DMS114 treated with DMSO at 0.1 percent for 48 hours (cell line): ENCODE measurements around the gene SH2B3.

Experiments
- DNase-seq: peaks from one replicate; lab custom pipeline; 2025; ENCODE audit not compliant: unreplicated experiment; lab: John Stamatoyannopoulos, UW

Gene SH2B3

DNA sequence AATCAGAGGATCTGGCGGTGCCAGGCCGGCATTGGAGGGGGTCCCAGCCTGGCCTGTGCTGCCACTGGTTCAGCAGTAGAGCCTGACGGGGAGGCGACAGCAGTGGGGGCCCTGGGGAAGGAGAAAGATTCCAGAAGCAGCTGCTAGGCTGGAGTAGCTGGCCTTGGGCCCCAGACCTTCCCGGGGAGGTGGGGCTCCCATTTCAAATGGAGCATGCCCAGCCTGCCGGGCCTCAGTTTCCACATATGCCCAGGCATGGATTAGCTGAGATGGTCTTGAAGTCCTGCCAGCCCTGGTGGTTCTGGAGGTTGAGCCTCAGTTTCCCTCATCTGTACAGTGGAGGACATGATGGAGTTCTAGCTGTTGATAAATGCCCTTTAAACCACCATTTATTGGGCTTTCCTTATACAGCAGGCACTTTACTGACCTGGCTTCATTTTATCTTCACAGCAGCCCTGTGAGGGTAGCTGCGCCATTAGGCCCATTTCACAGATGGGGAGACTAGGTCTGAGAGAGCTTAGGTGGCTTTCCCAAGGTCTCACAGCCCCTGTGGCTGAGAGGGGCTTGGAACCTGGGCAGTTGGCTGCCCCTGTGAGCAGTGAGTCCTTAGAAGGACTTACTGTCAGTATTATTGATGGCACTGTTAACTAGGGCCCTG, 21.8 kb downstream of the SH2B3 start:
- DNase-seq = no peak

GRCh38 chr12:111428081-111428727, 22.5 kb downstream of the SH2B3 start:
- no peak for DNase-seq

GRCh38 chr12:111428728-111429175, 23.0 kb downstream of the SH2B3 start:
- DNase-seq = no peak

DNA sequence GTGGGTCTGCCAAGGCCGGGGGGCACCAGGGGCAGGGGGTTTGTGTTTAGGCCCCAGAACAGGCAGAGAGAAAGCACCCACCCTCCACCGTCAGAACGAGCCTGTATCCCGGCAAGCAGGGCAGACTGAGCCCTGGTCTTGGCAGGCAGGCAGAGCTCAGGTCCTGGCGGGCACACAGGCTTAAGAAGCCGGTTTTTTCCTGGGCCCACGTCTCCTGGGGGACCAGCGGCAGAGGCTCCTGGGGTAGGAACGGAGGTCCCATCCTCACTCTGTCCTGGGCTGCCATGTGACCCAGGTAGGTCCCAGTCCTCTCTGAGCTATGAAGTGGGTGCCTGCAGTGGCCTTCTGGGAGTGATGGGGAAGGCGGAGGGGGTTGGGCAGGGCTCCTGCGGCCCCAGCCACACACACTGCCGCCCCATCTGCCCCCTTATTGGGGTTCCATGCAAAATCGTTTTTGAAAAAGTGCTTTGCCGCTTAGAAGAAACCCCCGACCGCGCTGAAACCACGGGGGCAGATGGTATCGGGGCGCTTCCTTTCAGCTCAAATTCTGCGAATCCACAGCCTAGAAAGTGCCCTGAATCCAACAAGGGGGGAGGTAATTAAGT, 24.2 kb downstream of the SH2B3 start:
- DNase-seq = no peak

GRCh38 chr12:111430433-111431353, 25.0 kb downstream of the SH2B3 start:
- no peak for DNase-seq

GRCh38 chr12:111431772-111432171, 26.0 kb downstream of the SH2B3 start:
- no peak for DNase-seq

- no peak for DNase-seq
Observed at GRCh38 chr12:111434049-111434448, 28.3 kb downstream of the SH2B3 start.

GRCh38 chr12:111434680-111435338, 29.1 kb downstream of the SH2B3 start:
- no peak for DNase-seq

DNA sequence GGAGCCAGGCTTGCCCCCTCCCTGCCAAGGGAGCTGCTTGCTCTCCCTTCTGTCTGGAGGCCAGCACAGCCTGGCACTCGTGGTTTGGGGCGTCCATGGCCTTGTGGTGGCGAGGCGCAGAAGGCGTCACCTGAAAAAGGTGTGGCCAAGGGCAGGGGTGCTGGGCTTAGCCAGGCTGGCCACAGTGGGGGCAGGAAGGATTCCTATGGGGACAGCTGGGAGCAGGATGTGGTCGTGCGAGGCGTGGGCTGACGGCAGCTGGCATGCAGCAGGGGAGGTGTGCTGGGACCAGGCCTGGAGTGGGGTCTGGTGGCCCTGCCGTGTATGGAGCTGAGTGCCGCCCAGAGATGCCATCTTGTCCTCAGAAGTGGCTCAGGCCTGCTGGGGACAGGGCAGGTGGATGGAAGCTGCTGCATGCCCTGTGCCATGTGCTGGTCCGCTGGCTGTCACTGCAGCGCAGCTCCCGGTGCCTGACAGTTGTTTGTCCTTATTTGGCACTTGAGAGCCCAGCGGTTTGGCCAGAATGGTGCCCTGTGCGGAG, 30.0 kb downstream of the SH2B3 start:
- no peak for DNase-seq

GRCh38 chr12:111436266-111436665, 30.5 kb downstream of the SH2B3 start:
- no peak for DNase-seq

- DNase-seq = no peak
Observed at GRCh38 chr12:111436811-111437210, 31.1 kb downstream of the SH2B3 start.

DNA sequence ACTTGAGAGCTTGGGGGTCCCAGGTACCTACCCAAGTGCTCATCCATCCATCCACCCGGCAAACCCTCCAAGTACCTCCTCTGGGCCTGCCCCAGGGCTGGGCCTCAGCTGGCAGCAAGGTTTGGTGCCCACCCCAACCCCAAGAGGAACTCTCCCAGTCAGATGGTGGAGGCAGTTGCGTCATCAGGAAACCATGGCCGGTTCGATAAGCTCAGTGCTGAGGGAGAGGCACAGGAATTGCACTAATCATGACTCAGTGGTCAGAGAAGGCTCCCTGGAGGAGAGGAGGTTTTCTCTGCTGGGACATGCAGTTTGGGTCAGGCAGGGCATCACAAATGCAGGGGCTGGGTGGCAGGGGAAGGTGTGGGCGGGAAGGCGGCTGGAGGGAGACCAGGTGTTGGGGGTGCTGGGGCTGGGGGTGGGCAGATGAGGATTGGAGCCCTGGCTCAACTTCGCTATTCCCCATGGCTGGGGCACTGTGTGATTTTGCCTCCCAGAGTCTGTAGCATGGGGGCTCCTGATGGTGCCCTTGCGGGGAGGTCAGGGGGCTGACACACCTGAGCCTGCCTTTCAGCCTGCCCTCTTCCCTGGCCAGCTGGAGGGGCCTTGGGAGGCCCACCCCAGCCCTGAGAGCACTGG, 32.2 kb downstream of the SH2B3 start:
- no peak for DNase-seq

DNA sequence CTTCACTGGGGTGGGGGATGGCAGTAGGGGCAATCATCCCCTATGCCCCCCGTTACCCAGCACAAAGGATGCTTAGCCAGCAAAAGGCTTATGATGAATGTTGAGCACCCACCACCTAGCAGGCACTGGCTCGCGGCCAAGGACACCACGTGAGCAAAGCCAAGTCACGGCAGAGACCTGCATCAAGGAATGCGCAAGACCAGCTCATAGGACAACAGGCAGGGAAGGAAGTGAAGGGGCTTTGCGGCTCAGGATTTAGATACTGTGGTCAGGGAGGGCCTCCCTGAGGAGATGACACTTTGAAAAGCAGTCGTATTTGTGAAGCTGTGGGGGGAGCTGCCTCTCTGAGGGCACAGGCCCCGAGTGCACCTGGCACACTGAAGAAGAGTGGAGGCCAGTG, 32.8 kb downstream of the SH2B3 start:
- DNase-seq = no peak

DNA sequence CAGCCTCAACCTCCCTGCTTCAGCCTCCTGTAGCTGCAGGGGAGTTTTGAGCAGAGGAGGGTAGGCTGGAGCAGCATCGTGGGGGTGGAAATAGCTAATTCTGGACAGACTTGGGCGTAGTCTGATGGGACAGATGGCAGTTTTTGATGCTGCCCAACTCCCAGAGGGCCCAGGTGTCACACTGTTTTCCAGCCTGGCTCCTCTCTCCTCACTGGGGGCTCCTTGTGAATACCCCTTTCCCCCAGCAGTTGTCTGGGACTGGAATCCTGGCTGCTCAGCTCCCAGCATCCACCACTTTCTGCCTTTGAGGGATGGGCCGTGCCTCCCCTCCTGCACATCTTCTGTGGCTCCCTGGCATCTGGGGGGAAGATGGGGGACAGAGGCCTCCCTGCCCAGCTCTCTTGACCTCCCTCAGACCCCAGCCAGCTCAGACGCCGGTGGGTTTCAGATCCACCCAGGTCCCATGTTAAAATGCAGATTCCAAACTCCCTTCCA, 34.0 kb downstream of the SH2B3 start:
- no peak for DNase-seq

DNA sequence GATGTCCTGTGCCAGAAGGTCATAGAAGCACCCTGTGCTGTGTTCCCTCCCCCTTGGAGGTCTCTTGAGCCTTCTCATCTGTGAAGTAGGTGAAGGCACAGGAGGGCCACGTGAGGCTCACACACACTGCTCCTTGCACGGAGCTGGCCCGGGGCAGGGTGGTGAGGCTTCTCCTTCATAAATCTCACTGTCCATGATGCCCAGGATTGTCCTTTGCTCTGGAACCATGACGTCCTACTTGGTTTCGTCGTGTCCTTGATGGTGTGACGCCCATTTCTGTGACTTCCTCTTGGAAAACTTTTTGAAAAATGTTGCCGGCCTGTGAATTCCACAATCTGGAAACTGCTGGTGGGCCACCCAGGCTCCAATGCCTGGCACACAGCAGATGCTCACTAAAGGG, 34.4 kb downstream of the SH2B3 start:
- no peak for DNase-seq

- DNase-seq = no peak
Observed at GRCh38 chr12:111440631-111441030, 34.9 kb downstream of the SH2B3 start.

GRCh38 chr12:111441107-111441928, 35.6 kb downstream of the SH2B3 start:
- DNase-seq = no peak

DNA sequence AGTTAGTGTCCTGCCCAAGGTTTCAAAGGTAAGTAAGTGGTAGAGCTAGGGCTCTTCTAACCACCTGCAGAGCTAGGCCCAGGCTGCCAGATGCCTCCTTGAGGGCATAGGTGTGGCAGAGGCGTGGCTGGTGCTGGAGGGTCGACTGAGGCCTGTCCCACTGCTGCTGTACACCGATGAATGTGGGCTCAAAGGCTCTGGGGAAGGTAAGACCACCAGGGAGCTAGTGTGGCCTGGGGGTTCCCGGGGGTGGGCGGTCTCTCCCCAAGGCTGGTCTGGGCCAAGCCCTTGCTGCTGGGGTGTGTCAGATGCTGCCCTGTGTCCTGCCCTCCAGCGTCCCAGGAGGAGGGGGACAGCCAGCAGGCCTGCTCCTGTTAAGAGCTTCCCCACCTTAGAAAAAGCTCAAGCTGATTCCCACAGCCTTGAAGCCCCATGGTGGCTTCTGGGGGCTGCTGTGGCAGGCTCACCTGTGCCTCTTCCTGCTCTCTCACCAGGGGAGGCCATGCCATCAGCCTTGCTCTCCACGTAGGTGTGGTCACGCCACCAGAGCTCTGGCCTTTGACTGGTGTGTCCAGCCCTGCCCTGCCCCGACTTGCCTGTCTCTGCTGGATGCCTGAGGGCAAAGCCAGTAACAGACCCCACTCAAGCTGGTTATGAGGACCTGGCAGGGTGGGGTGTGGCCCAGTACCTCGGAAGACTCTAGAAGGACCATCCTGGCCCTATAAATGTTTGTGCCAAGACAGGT, 36.8 kb downstream of the SH2B3 start:
- DNase-seq = no peak
